Stimulated activated effector memory CD8-positive, alpha-beta T cell treated with anti-CD3 and anti-CD28 coated beads, Interleukin-12 subunit alpha, Interleukin-12 subunit beta, amount 100 ng/mL, for 72 hours (primary cell): Measurements from ENCODE around the gene DOCK2.
"Not testable (repeated sequence)": the region's sequence is repeated elsewhere in the genome, so short reads cannot be mapped to it uniquely, and the experiment has no call there.

ENCODE experiments used
- ATAC-seq: fragments of 150-1000 bp; cut with Tn5 transposase; 2 replicates; pipeline ENCODE4 v1.10.0; 2021
- DNase-seq, 2 donors: peaks; one replicate each; pipeline ENCODE4 v3.0.0; 2021 to 2022; ENCODE audit warnings: low spot score in 2 of 2
- H3K27ac Mint-ChIP-seq: one replicate; pipeline ENCODE4 v1.8.0; 2022; ENCODE audit warnings: mild to moderate bottlenecking, mixed read lengths
- H3K36me3 Mint-ChIP-seq: one replicate; pipeline ENCODE4 v1.8.0; 2022; ENCODE audit warnings: mild to moderate bottlenecking, mixed read lengths
- H3K4me1 Mint-ChIP-seq: one replicate; pipeline ENCODE4 v1.8.0; 2022; ENCODE audit warnings: mixed read lengths
- H3K4me3 Mint-ChIP-seq: one replicate; pipeline ENCODE4 v1.8.0; 2022; ENCODE audit warnings: mild to moderate bottlenecking, mixed read lengths
- H3K9me3 Mint-ChIP-seq: one replicate; pipeline ENCODE4 v1.8.0; 2022; ENCODE audit warnings: mixed read lengths

DOCK2 gene

GRCh38 chr5:169653091-169653490, 16.0 kb downstream of the DOCK2 start:
- Mint-ChIP-seq H3K9me3 (no peaks in the 10 kb centered on the region), H3K27ac (peak overlapping the region; percentile 98), H3K4me3 (no peak overlapping the region), H3K4me1 (peaks cover 96% of the 10 kb centered on the region), H3K36me3 (peaks cover 67% of the 10 kb centered on the region)
- ATAC-seq (no peak), DNase-seq (no peak)

- ATAC-seq: peak; percentile 54
- peak in 1 of 2 donors; percentile 55 for DNase-seq
- H3K36me3 Mint-ChIP-seq: peaks cover 67% of the 10 kb centered on the region
- peaks cover 80% of the 10 kb centered on the region for H3K4me1 Mint-ChIP-seq
- no peaks in the 10 kb centered on the region for H3K9me3 Mint-ChIP-seq
- H3K27ac Mint-ChIP-seq: peak overlapping the region; percentile 60
- peak overlapping the region; percentile 50 for H3K4me3 Mint-ChIP-seq
Observed at GRCh38 chr5:169655353-169655752, 18.3 kb downstream of the DOCK2 start.

GRCh38 chr5:169656125-169656901, 19.2 kb downstream of the DOCK2 start:
- peak in 1 of 2 donors; percentile 65 for DNase-seq
- Mint-ChIP-seq H3K36me3 (peaks cover 66% of the 10 kb centered on the region), H3K9me3 (no peaks in the 10 kb centered on the region), H3K27ac (peak overlapping the region; percentile 60), H3K4me3 (peak overlapping the region; percentile 50), H3K4me1 (peaks cover 71% of the 10 kb centered on the region)
- ATAC-seq: peak; percentile 68

GRCh38 chr5:169657127-169657526, 20.1 kb downstream of the DOCK2 start:
- DNase-seq: no peak
- peak; percentile 76 for ATAC-seq
- H3K4me3 Mint-ChIP-seq: peak overlapping the region; percentile 50
- no peaks in the 10 kb centered on the region for H3K9me3 Mint-ChIP-seq
- H3K36me3 Mint-ChIP-seq: peaks cover 71% of the 10 kb centered on the region
- H3K4me1 Mint-ChIP-seq: peaks cover 70% of the 10 kb centered on the region
- peak overlapping the region; percentile 60 for H3K27ac Mint-ChIP-seq

- peaks cover 47% of the 10 kb centered on the region for H3K4me1 Mint-ChIP-seq
- not testable (repeated sequence) for H3K9me3 Mint-ChIP-seq, DNase-seq, ATAC-seq, H3K4me3 Mint-ChIP-seq
- peaks cover 30% of the 10 kb centered on the region for H3K36me3 Mint-ChIP-seq
- H3K27ac Mint-ChIP-seq: peak overlapping the region; percentile 20
Observed at GRCh38 chr5:169662451-169662850, 25.4 kb downstream of the DOCK2 start.

- peaks cover 4% of the 10 kb centered on the region for H3K9me3 Mint-ChIP-seq
- ATAC-seq: no peak
- H3K27ac Mint-ChIP-seq: no peak overlapping the region
- H3K4me1 Mint-ChIP-seq: peaks cover 48% of the 10 kb centered on the region
- no peak overlapping the region for H3K4me3 Mint-ChIP-seq
- H3K36me3 Mint-ChIP-seq: peaks cover 24% of the 10 kb centered on the region
- DNase-seq: no peak
Observed at GRCh38 chr5:169663537-169663936, 26.5 kb downstream of the DOCK2 start.

GRCh38 chr5:169666365-169666764, 29.3 kb downstream of the DOCK2 start:
- no peak for ATAC-seq
- no peak overlapping the region for H3K4me3 Mint-ChIP-seq
- H3K9me3 Mint-ChIP-seq: peaks cover 4% of the 10 kb centered on the region
- H3K4me1 Mint-ChIP-seq: peaks cover 48% of the 10 kb centered on the region
- H3K27ac Mint-ChIP-seq: no peak overlapping the region
- DNase-seq: no peak
- peaks cover 40% of the 10 kb centered on the region for H3K36me3 Mint-ChIP-seq

- Mint-ChIP-seq H3K27ac (peak overlapping the region; percentile 13), H3K36me3 (peaks cover 40% of the 10 kb centered on the region), H3K4me3 (no peak overlapping the region), H3K9me3 (peaks cover 4% of the 10 kb centered on the region), H3K4me1 (peaks cover 32% of the 10 kb centered on the region)
- DNase-seq (no peak), ATAC-seq (no peak)
Observed at GRCh38 chr5:169667896-169668674, 31.0 kb downstream of the DOCK2 start.

- DNase-seq (no peak), ATAC-seq (no peak)
- H3K4me3 Mint-ChIP-seq: no peak overlapping the region
- H3K36me3 Mint-ChIP-seq: peaks cover 46% of the 10 kb centered on the region
- H3K27ac Mint-ChIP-seq: no peak overlapping the region
- H3K4me1 Mint-ChIP-seq: peaks cover 26% of the 10 kb centered on the region
- peaks cover 4% of the 10 kb centered on the region for H3K9me3 Mint-ChIP-seq
Observed at GRCh38 chr5:169668732-169669131, 31.7 kb downstream of the DOCK2 start.

GRCh38 chr5:169670769-169671525, 33.9 kb downstream of the DOCK2 start:
- DNase-seq: no peak
- H3K27ac Mint-ChIP-seq: peak overlapping the region; percentile 23

GRCh38 chr5:169682026-169682425, 45.0 kb downstream of the DOCK2 start:
- Mint-ChIP-seq H3K4me1 (peaks cover 5% of the 10 kb centered on the region), H3K9me3 (no peaks in the 10 kb centered on the region), H3K4me3 (no peak overlapping the region), H3K27ac (peak overlapping the region; percentile 9), H3K36me3 (peaks cover 99% of the 10 kb centered on the region)
- ATAC-seq (no peak), DNase-seq (no peak)

More at GRCh38 chr5:169670769-169671525, 33.9 kb downstream of the DOCK2 start:
- H3K36me3 Mint-ChIP-seq: peaks cover 69% of the 10 kb centered on the region
- peaks cover 11% of the 10 kb centered on the region for H3K4me1 Mint-ChIP-seq
- peak; percentile 83 for ATAC-seq
- no peak overlapping the region for H3K4me3 Mint-ChIP-seq
- H3K9me3 Mint-ChIP-seq: no peaks in the 10 kb centered on the region

- DNase-seq (no peak), ATAC-seq (peak; percentile 54)
- Mint-ChIP-seq H3K36me3 (peaks cover 100% of the 10 kb centered on the region), H3K27ac (peak overlapping the region; percentile 48), H3K4me3 (no peak overlapping the region), H3K9me3 (no peaks in the 10 kb centered on the region), H3K4me1 (peaks cover 5% of the 10 kb centered on the region)
Observed at GRCh38 chr5:169686137-169686536, 49.1 kb downstream of the DOCK2 start.

- Mint-ChIP-seq H3K36me3 (peaks cover 85% of the 10 kb centered on the region), H3K4me1 (peaks cover 5% of the 10 kb centered on the region), H3K4me3 (no peak overlapping the region), H3K9me3 (no peaks in the 10 kb centered on the region), H3K27ac (peak overlapping the region; percentile 18)
- no peak for ATAC-seq
- no peak for DNase-seq
Observed at GRCh38 chr5:169688106-169688505, 51.0 kb downstream of the DOCK2 start.

GRCh38 chr5:169691471-169691870, 54.4 kb downstream of the DOCK2 start:
- DNase-seq (no peak), ATAC-seq (no peak)
- peaks cover 77% of the 10 kb centered on the region for H3K36me3 Mint-ChIP-seq
- no peak overlapping the region for H3K4me3 Mint-ChIP-seq
- no peaks in the 10 kb centered on the region for H3K4me1 Mint-ChIP-seq
- H3K9me3 Mint-ChIP-seq: no peaks in the 10 kb centered on the region
- peak overlapping the region; percentile 60 for H3K27ac Mint-ChIP-seq

- Mint-ChIP-seq H3K4me1 (no peaks in the 10 kb centered on the region), H3K27ac (no peak overlapping the region), H3K9me3 (no peaks in the 10 kb centered on the region), H3K36me3 (peaks cover 77% of the 10 kb centered on the region), H3K4me3 (no peak overlapping the region)
- DNase-seq (no peak), ATAC-seq (no peak)
Observed at GRCh38 chr5:169694091-169694625, 57.1 kb downstream of the DOCK2 start.
